Measurements from ENCODE around the gene C1orf226. TPM values are rescaled to one million over a fixed set of nuclear protein-coding genes. Genes with fewer than 3 reads are reported as not detected.
A peak's percentile ranks its signal among the peaks of the same experiment; 100 is the strongest.

C1orf226 gene
- total and polyA plus RNA-seq, 9 of the 15 experiments (the other 6 are each of a cell fraction or from before 2014, with no cell fraction given) = 0.10 to 1.4 (median 0.47) TPM

DNA sequence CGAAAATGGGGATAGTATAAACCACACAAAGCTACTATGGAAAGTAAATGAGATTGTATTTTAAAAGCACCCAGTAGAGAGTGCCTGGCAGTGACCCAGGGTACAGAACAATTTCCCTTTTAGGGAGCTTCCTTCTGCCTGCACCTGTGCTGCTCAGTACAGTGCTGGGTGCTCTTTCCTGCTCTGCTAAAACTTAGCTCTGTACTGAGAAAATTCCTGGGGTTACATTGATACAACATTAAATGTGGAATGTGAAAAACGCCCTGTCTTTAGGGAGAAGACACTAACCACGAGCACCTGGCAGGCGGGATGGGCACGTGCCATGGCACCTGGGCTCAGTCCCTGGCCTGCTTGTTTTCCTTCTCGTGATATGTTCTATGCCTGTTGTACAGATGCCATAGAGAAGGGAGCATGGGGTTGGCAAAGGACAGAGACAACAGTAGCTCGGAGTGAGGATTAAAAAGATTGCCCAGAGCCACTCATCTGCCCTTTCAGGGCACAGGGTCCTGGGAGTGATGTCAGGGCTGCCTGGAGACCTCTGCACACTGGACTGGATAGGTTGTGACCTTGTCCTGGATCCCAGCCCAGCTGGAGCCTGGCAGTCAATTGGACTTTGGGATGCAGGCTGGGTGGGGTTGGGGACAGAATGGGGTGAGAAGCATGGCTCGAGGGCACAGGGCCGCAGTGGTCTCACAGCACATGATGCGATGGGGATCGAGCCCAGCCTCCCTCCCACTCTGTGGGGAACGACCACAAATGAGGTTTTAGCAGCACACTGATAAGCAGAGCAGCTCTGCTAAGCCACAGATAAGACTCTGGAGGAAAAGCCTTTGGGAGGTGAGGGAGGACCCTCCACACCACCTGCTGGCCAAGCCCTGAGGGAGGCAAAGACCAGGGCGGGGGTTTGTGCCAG lies 9.1 kb upstream of the C1orf226 start (continued):
- TF ChIP-seq, protein P1, sequence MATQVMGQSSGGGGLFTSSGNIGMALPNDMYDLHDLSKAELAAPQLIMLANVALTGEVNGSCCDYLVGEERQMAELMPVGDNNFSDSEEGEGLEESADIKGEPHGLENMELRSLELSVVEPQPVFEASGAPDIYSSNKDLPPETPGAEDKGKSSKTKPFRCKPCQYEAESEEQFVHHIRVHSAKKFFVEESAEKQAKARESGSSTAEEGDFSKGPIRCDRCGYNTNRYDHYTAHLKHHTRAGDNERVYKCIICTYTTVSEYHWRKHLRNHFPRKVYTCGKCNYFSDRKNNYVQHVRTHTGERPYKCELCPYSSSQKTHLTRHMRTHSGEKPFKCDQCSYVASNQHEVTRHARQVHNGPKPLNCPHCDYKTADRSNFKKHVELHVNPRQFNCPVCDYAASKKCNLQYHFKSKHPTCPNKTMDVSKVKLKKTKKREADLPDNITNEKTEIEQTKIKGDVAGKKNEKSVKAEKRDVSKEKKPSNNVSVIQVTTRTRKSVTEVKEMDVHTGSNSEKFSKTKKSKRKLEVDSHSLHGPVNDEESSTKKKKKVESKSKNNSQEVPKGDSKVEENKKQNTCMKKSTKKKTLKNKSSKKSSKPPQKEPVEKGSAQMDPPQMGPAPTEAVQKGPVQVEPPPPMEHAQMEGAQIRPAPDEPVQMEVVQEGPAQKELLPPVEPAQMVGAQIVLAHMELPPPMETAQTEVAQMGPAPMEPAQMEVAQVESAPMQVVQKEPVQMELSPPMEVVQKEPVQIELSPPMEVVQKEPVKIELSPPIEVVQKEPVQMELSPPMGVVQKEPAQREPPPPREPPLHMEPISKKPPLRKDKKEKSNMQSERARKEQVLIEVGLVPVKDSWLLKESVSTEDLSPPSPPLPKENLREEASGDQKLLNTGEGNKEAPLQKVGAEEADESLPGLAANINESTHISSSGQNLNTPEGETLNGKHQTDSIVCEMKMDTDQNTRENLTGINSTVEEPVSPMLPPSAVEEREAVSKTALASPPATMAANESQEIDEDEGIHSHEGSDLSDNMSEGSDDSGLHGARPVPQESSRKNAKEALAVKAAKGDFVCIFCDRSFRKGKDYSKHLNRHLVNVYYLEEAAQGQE (IDR thresholded peaks at IDR 0.05; ENCODE audit: borderline replicate concordance) = no peak; the same call in 1 of the 2 replicates
- TF ChIP-seq, protein P1 (CRISPR knock-in tag; IDR thresholded peaks at IDR 0.05; ENCODE audit: low read depth) = no peak
- TF ChIP-seq MBD2 (IDR thresholded peaks at IDR 0.05; ENCODE audit: borderline replicate concordance, low read depth) (peak; percentile 82), NCOA6 (IDR thresholded peaks at IDR 0.05) (no peak), KLF6 (CRISPR knock-in tag; IDR thresholded peaks at IDR 0.05; ENCODE audit: borderline replicate concordance) (peak; percentile 55; the same call in 1 of the 2 replicates), ESRRB (CRISPR knock-in tag; IDR thresholded peaks at IDR 0.05; ENCODE audit: borderline replicate concordance) (no peak), ESRRA (IDR thresholded peaks at IDR 0.05; ENCODE audit: borderline replicate concordance, low read depth) (peak; percentile 95; the same call in 1 of the 2 replicates), TFAM (CRISPR knock-in tag; conservative IDR thresholded peaks at IDR 0.05) (no peak), E2F3 (CRISPR knock-in tag; IDR thresholded peaks at IDR 0.05) (no peak), ZNF668 (CRISPR knock-in tag; IDR thresholded peaks at IDR 0.05) (no peak), MXI1 (IDR thresholded peaks at IDR 0.05; ENCODE audit: low read depth, low read length) (no peak), NONO (IDR thresholded peaks at IDR 0.05; ENCODE audit: low read depth in 2 of 2, low read length in 1 of 2) (no peak)
- TF ChIP-seq, protein P2, sequence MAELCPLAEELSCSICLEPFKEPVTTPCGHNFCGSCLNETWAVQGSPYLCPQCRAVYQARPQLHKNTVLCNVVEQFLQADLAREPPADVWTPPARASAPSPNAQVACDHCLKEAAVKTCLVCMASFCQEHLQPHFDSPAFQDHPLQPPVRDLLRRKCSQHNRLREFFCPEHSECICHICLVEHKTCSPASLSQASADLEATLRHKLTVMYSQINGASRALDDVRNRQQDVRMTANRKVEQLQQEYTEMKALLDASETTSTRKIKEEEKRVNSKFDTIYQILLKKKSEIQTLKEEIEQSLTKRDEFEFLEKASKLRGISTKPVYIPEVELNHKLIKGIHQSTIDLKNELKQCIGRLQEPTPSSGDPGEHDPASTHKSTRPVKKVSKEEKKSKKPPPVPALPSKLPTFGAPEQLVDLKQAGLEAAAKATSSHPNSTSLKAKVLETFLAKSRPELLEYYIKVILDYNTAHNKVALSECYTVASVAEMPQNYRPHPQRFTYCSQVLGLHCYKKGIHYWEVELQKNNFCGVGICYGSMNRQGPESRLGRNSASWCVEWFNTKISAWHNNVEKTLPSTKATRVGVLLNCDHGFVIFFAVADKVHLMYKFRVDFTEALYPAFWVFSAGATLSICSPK (IDR thresholded peaks at IDR 0.05; ENCODE audit: borderline replicate concordance) = no peak
- TF ChIP-seq, protein P3, sequence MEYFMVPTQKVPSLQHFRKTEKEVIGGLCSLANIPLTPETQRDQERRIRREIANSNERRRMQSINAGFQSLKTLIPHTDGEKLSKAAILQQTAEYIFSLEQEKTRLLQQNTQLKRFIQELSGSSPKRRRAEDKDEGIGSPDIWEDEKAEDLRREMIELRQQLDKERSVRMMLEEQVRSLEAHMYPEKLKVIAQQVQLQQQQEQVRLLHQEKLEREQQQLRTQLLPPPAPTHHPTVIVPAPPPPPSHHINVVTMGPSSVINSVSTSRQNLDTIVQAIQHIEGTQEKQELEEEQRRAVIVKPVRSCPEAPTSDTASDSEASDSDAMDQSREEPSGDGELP (CRISPR knock-in tag; IDR thresholded peaks at IDR 0.05; ENCODE audit: borderline replicate concordance) = peak; percentile 83
